HepG2 (cell line): ENCODE measurements around the gene CALN1. TPM values are rescaled to one million over a fixed set of nuclear protein-coding genes. Genes with fewer than 3 reads are reported as not detected.

Source experiments
- ATAC-seq: fragments of 200-7000 bp; cut with Tn5 transposase; 3 replicates; pipeline ENCODE4 v1.9.1; 2020; ENCODE audit warnings: mild to moderate bottlenecking, moderate library complexity
- BruUV-seq: library from RNA; stranded (reverse); fragments of 400-500 nt; replicated peaks from 2 replicates; lab custom pipeline; 2021; lab: Mats Ljungman, UMichigan
- CTCF ChIA-PET: fragments of 300-600 bp; formaldehyde crosslinking; extraction: SDS; loops from one replicate; lab custom pipeline; 2021; ENCODE audit warnings: low total read pairs, inconsistent platforms, low intra/inter-chr PET ratio; lab: Yijun Ruan, JAX
- POLR2A ChIA-PET: fragments of 350-600 bp; sonication (Branson Sonifier 250); formaldehyde crosslinking; loops from one replicate; lab custom pipeline; 2020; ENCODE audit warnings: antibody characterized with exemption, inconsistent platforms; lab: Yijun Ruan, JAX
- DNase-seq: peaks from one replicate; pipeline ENCODE4 v3.0.0-alpha.2; 2015; ENCODE audit warnings: low spot score
- FAIRE-seq: peaks from 3 replicates; lab custom pipeline; 2011; peaks lifted over from hg19 to GRCh38; lab: Jason Lieb, UNC
- H2AFZ ChIP-seq: one replicate; pipeline ENCODE4 v1.6.1; 2011; ENCODE audit warnings: low read length, inconsistent platforms
- H3K27ac ChIP-seq: fragments of 300-600 bp; 3 replicates; pipeline ENCODE4 v1.8.0; 2011; ENCODE audit warnings: mixed run types, mild to moderate bottlenecking, mixed read lengths, low read length, inconsistent platforms; ENCODE audit not compliant: insufficient read depth; ENCODE audit errors: extremely low read length
- H3K27me3 ChIP-seq, 2 experiments: fragments of 200-600 bp in 1 of 2; 2 replicates in 1 of 2; 3 replicates in 1 of 2; pipeline versions ENCODE4 v1.6.0 to v1.8.0; 2011; ENCODE audit warnings: low read length in 2 of 2, mild to moderate bottlenecking in 2 of 2, moderate library complexity in 2 of 2, inconsistent platforms in 1 of 2; ENCODE audit not compliant: insufficient read depth in 2 of 2, control insufficient read depth in 1 of 2
- H3K36me3 ChIP-seq, 2 experiments: fragments of 200-600 bp in 1 of 2; replicated peaks in 1 of 2; 2 replicates in 1 of 2; 3 replicates in 1 of 2; pipeline versions ENCODE4 v1.5.1 to v1.8.0; 2011; ENCODE audit warnings: low read length in 2 of 2, inconsistent platforms in 1 of 2; ENCODE audit not compliant: insufficient read depth in 2 of 2, control insufficient read depth in 1 of 2
- H3K4me1 ChIP-seq: 2 replicates; pipeline ENCODE4 v1.5.1; 2012; ENCODE audit warnings: low read length, inconsistent platforms; ENCODE audit not compliant: insufficient read depth
- H3K4me2 ChIP-seq: 2 replicates; pipeline ENCODE4 v1.6.0; 2011; ENCODE audit warnings: low read depth, low read length, inconsistent platforms
- H3K4me3 ChIP-seq, 3 experiments: fragments of 200-600 bp in 1 of 3; sonication (generic), shearing (Covaris generic) in 1 of 3; replicated peaks in 1 of 3; 2 replicates each; pipeline ENCODE4 v1.5.1; 2011 to 2016; ENCODE audit warnings: low read length in 3 of 3, inconsistent platforms in 2 of 3, low read depth in 2 of 3, mild to moderate bottlenecking in 2 of 3, control low read depth in 1 of 3, mixed read lengths in 1 of 3; ENCODE audit not compliant: insufficient read depth in 1 of 3
- H3K79me2 ChIP-seq: one replicate; pipeline ENCODE4 v1.6.1; 2011; ENCODE audit warnings: low read length, inconsistent platforms; ENCODE audit not compliant: insufficient read depth
- H3K9ac ChIP-seq: 2 replicates; pipeline ENCODE4 v1.6.0; 2011; ENCODE audit warnings: mild to moderate bottlenecking, low read depth, low read length, inconsistent platforms; ENCODE audit not compliant: insufficient read depth
- H3K9me3 ChIP-seq: 2 replicates; pipeline ENCODE4 v1.5.1; 2012; ENCODE audit warnings: mild to moderate bottlenecking, low read length
- H4K20me1 ChIP-seq: 2 replicates; pipeline ENCODE4 v1.6.0; 2011; ENCODE audit warnings: inconsistent platforms, mild to moderate bottlenecking, low read length, moderate library complexity; ENCODE audit not compliant: insufficient read depth
- ARID3A ChIP-seq: IDR thresholded peaks from 2 replicates; pipeline ENCODE4 v1.6.1; 2012; ENCODE audit warnings: low read depth, low read length, improper control_type of control experiment
- CBX2 ChIP-seq, 2 experiments: fragments of 200-600 bp in 1 of 2; sonication (generic); formaldehyde crosslinking in 1 of 2; IDR thresholded peaks; 2 replicates each; pipeline versions ENCODE4 v1.7.0 to v1.8.1; 2018 to 2022; ENCODE audit warnings: low read depth in 2 of 2, low read length in 1 of 2, mild to moderate bottlenecking in 1 of 2, missing genetic modification reagents in 1 of 2
- GRHL1 ChIP-seq: sonication (generic); formaldehyde crosslinking; conservative IDR thresholded peaks from 2 replicates; pipeline ENCODE4 v1.8.0; 2022; ENCODE audit warnings: missing genetic modification reagents
- HMG20A ChIP-seq: IDR thresholded peaks from 2 replicates; pipeline ENCODE4 v1.6.1; 2016; ENCODE audit warnings: borderline replicate concordance
- IKZF4 ChIP-seq: sonication (generic); formaldehyde crosslinking; IDR thresholded peaks from 2 replicates; pipeline ENCODE4 v1.5.1; 2020; ENCODE audit warnings: borderline replicate concordance, mild to moderate bottlenecking, low read depth, missing genetic modification reagents; ENCODE audit errors: not compliant biosample characterization
- RAD51 ChIP-seq: fragments of 450-650 bp; IDR thresholded peaks from 2 replicates; pipeline ENCODE4 v1.6.1; 2016; ENCODE audit warnings: borderline replicate concordance
- RBM22 ChIP-seq: fragments of 200-400 bp; formaldehyde crosslinking; optimal IDR thresholded peaks from 2 replicates; pipeline ENCODE3; 2017; ENCODE audit warnings: mild to moderate bottlenecking, low read length, moderate library complexity
- REPIN1 ChIP-seq: sonication (generic); formaldehyde crosslinking; IDR thresholded peaks from 2 replicates; pipeline ENCODE4 v1.8.0; 2022; ENCODE audit warnings: missing genetic modification reagents, low read depth, mild to moderate bottlenecking, borderline replicate concordance
- SRY ChIP-seq: sonication (generic); formaldehyde crosslinking; IDR thresholded peaks from 2 replicates; pipeline ENCODE4 v1.8.0; 2022; ENCODE audit warnings: mild to moderate bottlenecking, missing genetic modification reagents
- TFDP2 ChIP-seq: sonication (generic); formaldehyde crosslinking; IDR thresholded peaks from 2 replicates; pipeline ENCODE4 v1.4.0; 2020; ENCODE audit warnings: missing genetic modification reagents
- ZGPAT ChIP-seq: IDR thresholded peaks from 2 replicates; pipeline ENCODE4 v1.6.1; 2016; ENCODE audit warnings: mild to moderate bottlenecking
- ZNF446 ChIP-seq: sonication (generic); formaldehyde crosslinking; IDR thresholded peaks from 2 replicates; pipeline ENCODE4 v1.5.0; 2020; ENCODE audit warnings: mild to moderate bottlenecking, missing genetic modification reagents
- ZNF7 ChIP-seq: IDR thresholded peaks from 2 replicates; pipeline ENCODE4 v1.6.1; 2016; ENCODE audit warnings: missing biosample characterization, missing genetic modification reagents
- WGBS: methylation state at CpG from one replicate; pipeline ENCODE4 v1.1.6; 2017; ENCODE audit warnings: low lambda C conversion rate; 5-methylcytosine and 5-hydroxymethylcytosine counted together
- in situ Hi-C: cut with HindIII; loops from 2 replicates; pipeline ENCODE4 v1.10.0; 2017; ENCODE audit warnings: low pct_unique_long_range_greater_than_20kb; ENCODE audit not compliant: extremely low pct_ligation_motif_present
- intact Hi-C: fragments of 100-400 bp; cut with micrococcal nuclease; formaldehyde crosslinking; loops from one replicate; pipeline ENCODE4 v1.10.0; 2022; ENCODE audit not compliant: unreplicated experiment
- polyA plus RNA-seq, 8 experiments: library from polyadenylated mRNA; depleted of rRNA in 3 of 8; stranded (reverse) in 7 of 8; unstranded in 1 of 8; fragments of >200 nt; fragmentation: Illumina TruSeq in 4 of 8; extraction: Trizol in 4 of 8; gene quantifications; 2 replicates each; pipeline versions ENCODE4 v1.2.1 to v1.2.3, GENCODE V29; 2011 to 2016; ENCODE audit warnings: low read depth in 4 of 8, missing spikeins in 1 of 8, mixed read lengths in 1 of 8; ENCODE audit not compliant: insufficient read depth in 1 of 8
- total RNA-seq, 5 experiments: library from RNA; depleted of rRNA; stranded (reverse); fragments of >200 nt; fragmentation: Illumina TruSeq; extraction: Trizol; gene quantifications; 2 replicates each; pipeline ENCODE4 v1.2.3, GENCODE V29; 2016; ENCODE audit warnings: low read depth in 1 of 5

The CALN1 gene
- total and polyA plus RNA-seq, 2 of the 13 experiments (the other 11 are each of a cell fraction or from before 2014, with no cell fraction given): not detected

GRCh38 chr7:71828361-71828760 is 583.8 kb downstream of the CALN1 start:
- H3K9ac ChIP-seq: no peak overlapping the region
- TF ChIP-seq IKZF4 (no peak), CBX2 (IDR thresholded peaks at IDR 0.05; ENCODE audit: low read depth, low read length) (no peak), CBX2 (CRISPR knock-in tag; IDR thresholded peaks at IDR 0.05; ENCODE audit: low read depth) (no peak), HMG20A (CRISPR knock-in tag) (no peak)
- peaks cover 0 to 4% of the 10 kb centered on the region in 2 experiments; a peak in 1 of 5 replicates for H3K27me3 ChIP-seq
- no peak for FAIRE-seq
- CTCF ChIA-PET: no interaction called here
- H3K79me2 ChIP-seq: no peaks in the 10 kb centered on the region
- no peaks in the 10 kb centered on the region for H3K4me1 ChIP-seq
- no peaks in the 10 kb centered on the region for H4K20me1 ChIP-seq
- no peak overlapping the region for H3K4me3 ChIP-seq
- POLR2A ChIA-PET: no interaction called here
- WGBS: 0% methylated on average over 2 of the region's 2 CpGs
- no peak for ATAC-seq
- no peak overlapping the region for H3K4me2 ChIP-seq
- H2AFZ ChIP-seq: no peak overlapping the region
- no peak overlapping the region for H3K27ac ChIP-seq
- H3K9me3 ChIP-seq: no peaks in the 10 kb centered on the region
- H3K36me3 ChIP-seq: no peaks in the 10 kb centered on the region
- in situ Hi-C loops (no loop called here), intact Hi-C loops (no loop called here)
- DNase-seq: no peak
- BruUV-seq: no TSS peak

GRCh38 chr7:71826141-71826540 is 586.0 kb downstream of the CALN1 start:
- POLR2A ChIA-PET: no interaction called here
- TF ChIP-seq SRY (no peak), ZGPAT (no peak), ZNF446 (no peak), RAD51 (no peak), TFDP2 (no peak), ZNF7 (CRISPR knock-in tag) (no peak), REPIN1 (CRISPR knock-in tag) (no peak), GRHL1 (no peak), ARID3A (no peak), RBM22 (no peak)

More at GRCh38 chr7:71826141-71826540, 586.0 kb downstream of the CALN1 start:
- peaks cover 0 to 4% of the 10 kb centered on the region in 2 experiments; a peak in 1 of 5 replicates for H3K27me3 ChIP-seq
- in situ Hi-C loops (no loop called here), intact Hi-C loops (no loop called here)
- ATAC-seq: no peak
- no peaks in the 10 kb centered on the region for H3K36me3 ChIP-seq
- no peak overlapping the region for H3K4me3 ChIP-seq
- no peak overlapping the region for H3K27ac ChIP-seq
- no peak overlapping the region for H3K9ac ChIP-seq
- BruUV-seq: no TSS peak
- H3K9me3 ChIP-seq: no peaks in the 10 kb centered on the region
- H3K79me2 ChIP-seq: no peaks in the 10 kb centered on the region
- no peak overlapping the region for H3K4me2 ChIP-seq
- CTCF ChIA-PET: no interaction called here
- no peak for DNase-seq
- WGBS: 0% methylated on average over 3 of the region's 3 CpGs
- H3K4me1 ChIP-seq: no peaks in the 10 kb centered on the region
- H4K20me1 ChIP-seq: no peaks in the 10 kb centered on the region
- no peak for FAIRE-seq
- no peak overlapping the region for H2AFZ ChIP-seq
